ENCODE results near the gene SYTL2. TPM values are rescaled to one million over a fixed set of nuclear protein-coding genes. Genes with fewer than 3 reads are reported as not detected.
A peak's percentile ranks its signal among the peaks of the same experiment; 100 is the strongest.

SYTL2 gene
- total RNA-seq, 4 donors from 2014 or later, result 11.6 to 18.6 (median 14.5) TPM

GRCh38 chr11:85699957-85700741, 110.8 kb downstream of the SYTL2 start:
- no peaks in the 10 kb centered on the region for H3K36me3 ChIP-seq

GRCh38 chr11:85698195-85698594, 112.7 kb downstream of the SYTL2 start:
- no peaks in the 10 kb centered on the region for H3K9me3 ChIP-seq
- no peak overlapping the region for H3K27ac ChIP-seq
- no peak for DNase-seq (ENCODE audit: low spot score in 2 of 2)
- H3K4me3 ChIP-seq, result no peak overlapping the region
- no peaks in the 10 kb centered on the region for H3K27me3 ChIP-seq
- TF ChIP-seq POLR2AphosphoS5 (IDR thresholded peaks at IDR 0.05) (no peak), POLR2A (IDR thresholded peaks at IDR 0.05) (no peak), CTCF (IDR thresholded peaks at IDR 0.05) (no peak), EP300 (IDR thresholded peaks at IDR 0.05) (no peak)
- H3K36me3 ChIP-seq, result no peaks in the 10 kb centered on the region
- no peaks in the 10 kb centered on the region for H3K4me1 ChIP-seq
- WGBS, result 57% methylated on average over 1 of the region's 1 CpG

More at GRCh38 chr11:85699957-85700741, 110.8 kb downstream of the SYTL2 start:
- no peak for TF ChIP-seq POLR2AphosphoS5 (IDR thresholded peaks at IDR 0.05)
- TF ChIP-seq EP300 (IDR thresholded peaks at IDR 0.05), result no peak
- TF ChIP-seq POLR2A (IDR thresholded peaks at IDR 0.05), result no peak
- no peak for TF ChIP-seq CTCF (IDR thresholded peaks at IDR 0.05)
- H3K27me3 ChIP-seq, result no peaks in the 10 kb centered on the region
- no peak overlapping the region for H3K4me3 ChIP-seq
- WGBS, result 83% methylated on average over 2 of the region's 2 CpGs
- no peaks in the 10 kb centered on the region for H3K9me3 ChIP-seq
- no peaks in the 10 kb centered on the region for H3K4me1 ChIP-seq
- no peak overlapping the region for H3K27ac ChIP-seq
- DNase-seq (ENCODE audit: low spot score in 2 of 2), result no peak

- Histone ChIP-seq H3K27me3 (no peaks in the 10 kb centered on the region), H3K4me3 (no peak overlapping the region), H3K36me3 (no peaks in the 10 kb centered on the region), H3K27ac (no peak overlapping the region), H3K9me3 (no peaks in the 10 kb centered on the region), H3K4me1 (no peaks in the 10 kb centered on the region)
- no peak for TF ChIP-seq CTCF (IDR thresholded peaks at IDR 0.05)
- no peak for TF ChIP-seq POLR2AphosphoS5 (IDR thresholded peaks at IDR 0.05)
- no peak for DNase-seq (ENCODE audit: low spot score in 2 of 2)
- 64% methylated on average over 2 of the region's 2 CpGs for WGBS
Measured at GRCh38 chr11:85697747-85698146, 113.2 kb downstream of the SYTL2 start.

GRCh38 chr11:85695546-85695945, 115.4 kb downstream of the SYTL2 start:
- no peaks in the 10 kb centered on the region for H3K27me3 ChIP-seq
- H3K36me3 ChIP-seq, result no peaks in the 10 kb centered on the region
- TF ChIP-seq POLR2A (IDR thresholded peaks at IDR 0.05) (no peak), POLR2AphosphoS5 (IDR thresholded peaks at IDR 0.05) (no peak), EP300 (IDR thresholded peaks at IDR 0.05) (no peak), CTCF (IDR thresholded peaks at IDR 0.05) (no peak)
- no peaks in the 10 kb centered on the region for H3K4me1 ChIP-seq
- no peak overlapping the region for H3K4me3 ChIP-seq
- H3K27ac ChIP-seq, result no peak overlapping the region
- no peak for DNase-seq (ENCODE audit: low spot score in 2 of 2)
- H3K9me3 ChIP-seq, result no peaks in the 10 kb centered on the region

GRCh38 chr11:85694385-85694980, 116.5 kb downstream of the SYTL2 start:
- DNase-seq (ENCODE audit: low spot score in 2 of 2), result no peak
- no peak overlapping the region for H3K27ac ChIP-seq
- TF ChIP-seq CTCF (IDR thresholded peaks at IDR 0.05), result peak in 1 of 2 donors; percentile 7
- TF ChIP-seq EP300 (IDR thresholded peaks at IDR 0.05), result no peak
- no peaks in the 10 kb centered on the region for H3K9me3 ChIP-seq
- no peaks in the 10 kb centered on the region for H3K27me3 ChIP-seq
- no peaks in the 10 kb centered on the region for H3K4me1 ChIP-seq
- H3K4me3 ChIP-seq, result no peak overlapping the region
- WGBS, result 95% methylated on average over 1 of the region's 1 CpG
- no peaks in the 10 kb centered on the region for H3K36me3 ChIP-seq
